CD8-positive, alpha-beta memory T cell (primary cell): Measurements from ENCODE around the gene AASDHPPT. TPM values are rescaled to one million over a fixed set of nuclear protein-coding genes. Genes with fewer than 3 reads are reported as not detected.

ENCODE experiments used
- CTCF ChIA-PET: fragments of 350-600 bp; sonication (Branson Sonifier 250); formaldehyde crosslinking; loops from one replicate; lab custom pipeline; 2021; ENCODE audit warnings: antibody characterized with exemption; lab: Charles Lee
- POLR2A ChIA-PET: fragments of 350-600 bp; sonication (Branson Sonifier 250); formaldehyde crosslinking; loops from one replicate; lab custom pipeline; 2021; ENCODE audit warnings: antibody characterized with exemption; lab: Charles Lee
- DNase-seq, 5 donors: peaks; one replicate each; pipeline versions ENCODE4 v3.0.0 to v3.0.0-alpha.2; 2020 to 2022; ENCODE audit warnings: mixed read lengths in 1 of 5
- H3K27ac ChIP-seq: one replicate; pipeline ENCODE4 v1.7.0; 2013; ENCODE audit warnings: low read depth, mild to moderate bottlenecking, low read length, moderate library complexity
- H3K27me3 ChIP-seq: 2 replicates; pipeline ENCODE4 v1.7.0; 2013; ENCODE audit warnings: low read length, mild to moderate bottlenecking; ENCODE audit not compliant: insufficient read depth, poor library complexity, severe bottlenecking
- H3K36me3 ChIP-seq: 2 replicates; pipeline ENCODE4 v1.7.0; 2013; ENCODE audit warnings: mild to moderate bottlenecking, low read length, moderate library complexity; ENCODE audit not compliant: insufficient read depth
- H3K4me1 ChIP-seq: 2 replicates; pipeline ENCODE4 v1.7.0; 2013; ENCODE audit warnings: mild to moderate bottlenecking, low read length, moderate library complexity; ENCODE audit not compliant: insufficient read depth
- H3K4me3 ChIP-seq: 2 replicates; pipeline ENCODE4 v1.7.0; 2013; ENCODE audit warnings: mild to moderate bottlenecking, low read length
- H3K9me3 ChIP-seq: 2 replicates; pipeline ENCODE4 v1.7.0; 2013; ENCODE audit warnings: mild to moderate bottlenecking, low read length
- H3K27ac Mint-ChIP-seq, 8 donors: one replicate each; pipeline ENCODE4 v1.8.0; 2020 to 2021; ENCODE audit warnings: mixed read lengths in 8 of 8, mild to moderate bottlenecking in 6 of 8, inconsistent platforms in 3 of 8, moderate library complexity in 3 of 8
- H3K27me3 Mint-ChIP-seq, 2 donors: one replicate each; pipeline ENCODE4 v1.8.0; 2020 to 2021; ENCODE audit warnings: mixed read lengths in 2 of 2, mild to moderate bottlenecking in 1 of 2, moderate library complexity in 1 of 2
- H3K36me3 Mint-ChIP-seq, 3 donors: one replicate each; pipeline ENCODE4 v1.8.0; 2020 to 2021; ENCODE audit warnings: mixed read lengths in 3 of 3, inconsistent platforms in 1 of 3, mild to moderate bottlenecking in 1 of 3
- H3K4me1 Mint-ChIP-seq, 3 donors: one replicate each; pipeline ENCODE4 v1.8.0; 2020 to 2021; ENCODE audit warnings: mixed read lengths in 3 of 3, inconsistent platforms in 1 of 3, mild to moderate bottlenecking in 1 of 3
- H3K4me3 Mint-ChIP-seq, 7 donors: one replicate each; pipeline ENCODE4 v1.8.0; 2020 to 2021; ENCODE audit warnings: mixed read lengths in 7 of 7, mild to moderate bottlenecking in 6 of 7, moderate library complexity in 4 of 7, inconsistent platforms in 2 of 7
- H3K9me3 Mint-ChIP-seq, 5 donors: one replicate each; pipeline ENCODE4 v1.8.0; 2020 to 2022; ENCODE audit warnings: mixed read lengths in 5 of 5, mild to moderate bottlenecking in 3 of 5, moderate library complexity in 2 of 5, inconsistent platforms in 1 of 5
- polyA plus RNA-seq: library from polyadenylated mRNA; unstranded; fragments of 300-500 nt; fragmentation: Illumina TruSeq; gene quantifications from one replicate; pipeline ENCODE4 v1.2.3, GENCODE V29; 2021
- total RNA-seq, 2 experiments: library from RNA; stranded (reverse); gene quantifications; one replicate each; pipeline ENCODE4 v1.2.3, GENCODE V29; 2021

Gene AASDHPPT
- total and polyA plus RNA-seq, 3 experiments from 2014 or later: 46.3 to 56.2 (median 51.8) TPM

DNA sequence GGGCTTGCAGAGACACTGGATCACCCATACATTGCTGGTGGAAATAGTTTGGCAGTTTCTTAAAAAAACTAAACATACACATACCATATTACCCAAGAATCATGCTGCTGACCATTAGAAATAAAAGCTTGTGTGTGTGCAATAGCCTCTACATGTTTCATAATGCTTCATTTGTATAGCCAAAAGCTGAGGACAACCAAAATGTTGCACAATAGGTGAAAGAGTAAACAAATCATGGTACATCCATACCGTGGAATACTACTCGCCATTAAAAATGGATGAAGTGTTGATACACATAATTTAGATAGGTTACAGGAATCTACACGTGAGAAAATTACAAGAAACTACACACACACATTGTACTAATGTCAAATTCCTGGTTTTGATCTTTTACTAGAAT is 6.9 kb upstream of the AASDHPPT start:
- peaks cover 3% of the 10 kb centered on the region for H3K36me3 ChIP-seq
- Mint-ChIP-seq H3K27ac (no peak overlapping the region), H3K36me3 (peaks cover 7 to 23% (median 10%) of the 10 kb centered on the region in 3 donors), H3K4me1 (peaks cover 30 to 46% (median 35%) of the 10 kb centered on the region in 3 donors), H3K9me3 (no peaks in the 10 kb centered on the region), H3K27me3 (peaks cover 0 to 1% of the 10 kb centered on the region in 2 donors), H3K4me3 (no peak overlapping the region)
- ChIA-PET POLR2A (no interaction called here), CTCF (no interaction called here)
- H3K27ac ChIP-seq: no peak overlapping the region
- no peak for DNase-seq
- no peaks in the 10 kb centered on the region for H3K9me3 ChIP-seq
- no peaks in the 10 kb centered on the region for H3K4me1 ChIP-seq
- no peak overlapping the region for H3K4me3 ChIP-seq
- no peaks in the 10 kb centered on the region for H3K27me3 ChIP-seq

DNA sequence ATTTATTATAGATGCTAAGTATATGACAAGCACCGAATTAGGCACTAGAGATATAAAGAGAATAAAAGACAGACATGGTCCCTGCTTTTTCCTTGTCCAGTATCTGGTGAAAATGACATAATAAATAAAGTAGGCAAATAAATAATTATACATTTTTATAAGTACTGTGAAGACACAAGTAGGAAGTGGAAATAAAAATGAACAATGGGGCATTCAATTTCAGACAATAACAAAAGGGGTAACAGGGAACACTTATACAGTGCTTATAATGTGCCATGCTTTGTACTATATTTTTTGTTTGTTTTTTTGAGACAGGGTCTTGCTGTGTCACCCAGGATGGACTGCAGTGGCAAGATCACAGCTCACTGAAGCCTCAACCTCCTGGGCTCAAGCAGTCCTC is 4.7 kb upstream of the AASDHPPT start:
- Mint-ChIP-seq H3K4me1 (peaks cover 40 to 52% (median 43%) of the 10 kb centered on the region in 3 donors), H3K4me3 (no peak overlapping the region), H3K9me3 (no peaks in the 10 kb centered on the region), H3K27me3 (peaks cover 0 to 1% of the 10 kb centered on the region in 2 donors), H3K36me3 (peaks cover 4 to 31% (median 5%) of the 10 kb centered on the region in 3 donors), H3K27ac (no peak overlapping the region)
- no peak overlapping the region for H3K4me3 ChIP-seq
- no peaks in the 10 kb centered on the region for H3K9me3 ChIP-seq
- H3K36me3 ChIP-seq: peaks cover 3% of the 10 kb centered on the region
- H3K27me3 ChIP-seq: no peaks in the 10 kb centered on the region
- POLR2A ChIA-PET: no interaction called here
- DNase-seq: no peak
- CTCF ChIA-PET: no interaction called here
- peaks cover 7% of the 10 kb centered on the region for H3K4me1 ChIP-seq
- H3K27ac ChIP-seq: no peak overlapping the region

DNA sequence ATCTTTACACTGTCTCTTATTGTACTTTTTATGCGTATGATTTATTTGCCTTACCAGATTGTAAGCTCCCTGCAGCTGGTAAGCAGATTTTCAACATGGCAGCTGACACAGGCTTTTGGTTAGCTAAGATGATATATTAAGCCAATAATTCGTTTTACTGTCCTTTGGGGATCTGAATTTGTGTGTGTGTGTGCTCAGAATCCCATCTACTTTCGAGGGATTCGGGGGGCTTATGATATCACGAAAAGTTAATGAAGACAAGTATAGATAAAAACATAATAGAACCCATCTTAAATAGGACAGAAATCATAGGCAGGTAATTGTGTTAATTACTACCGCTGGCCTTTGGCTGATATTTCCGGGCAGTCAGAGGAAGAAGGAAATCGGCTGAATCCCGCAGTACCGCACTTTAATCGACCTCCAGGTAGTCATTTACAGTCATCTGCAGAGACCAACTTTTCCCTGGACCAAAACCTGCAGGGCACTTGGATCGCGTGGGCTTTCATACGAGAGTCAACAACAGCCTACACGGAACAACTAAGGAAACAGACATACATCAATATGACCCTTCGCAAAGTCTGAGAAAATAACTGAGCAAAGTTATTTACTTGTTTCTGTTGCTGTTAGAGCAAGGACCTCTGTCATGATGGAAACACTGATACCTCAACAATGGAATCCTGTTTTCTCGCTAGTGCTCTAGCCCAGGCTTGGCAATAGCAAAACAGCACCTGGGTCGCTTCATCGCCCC is 1.1 kb upstream of the AASDHPPT start:
- Histone ChIP-seq H3K4me1 (peaks cover 39% of the 10 kb centered on the region), H3K9me3 (no peaks in the 10 kb centered on the region), H3K27me3 (no peaks in the 10 kb centered on the region), H3K36me3 (peaks cover 13% of the 10 kb centered on the region), H3K4me3 (peak overlapping the region; percentile 89), H3K27ac (peak overlapping the region; percentile 94)
- H3K27ac Mint-ChIP-seq: peak overlapping the region; percentile 92 to 99 (median 99)
- H3K4me3 Mint-ChIP-seq: peak overlapping the region; percentile 94 to 100 (median 99)
- H3K9me3 Mint-ChIP-seq: no peaks in the 10 kb centered on the region
- H3K4me1 Mint-ChIP-seq: peaks cover 63 to 70% (median 67%) of the 10 kb centered on the region in 3 donors
- CTCF ChIA-PET: interaction anchor here (1.2 to 1.6 kb wide), 3 partner anchors 11 to 54 kb away, joined by 4 to 6 read pairs (median 4); partner anchors contain the start of gene MSANTD4
- no peaks in the 10 kb centered on the region for H3K27me3 Mint-ChIP-seq
- DNase-seq: peak in 2 of 5 donors; percentile 1
- H3K36me3 Mint-ChIP-seq: peaks cover 0 to 42% (median 6%) of the 10 kb centered on the region in 3 donors
- POLR2A ChIA-PET: interaction anchor here (0.5 kb wide), 1 partner anchor 19 kb away, joined by 3 read pairs; no protein-coding TSS in a partner anchor

DNA sequence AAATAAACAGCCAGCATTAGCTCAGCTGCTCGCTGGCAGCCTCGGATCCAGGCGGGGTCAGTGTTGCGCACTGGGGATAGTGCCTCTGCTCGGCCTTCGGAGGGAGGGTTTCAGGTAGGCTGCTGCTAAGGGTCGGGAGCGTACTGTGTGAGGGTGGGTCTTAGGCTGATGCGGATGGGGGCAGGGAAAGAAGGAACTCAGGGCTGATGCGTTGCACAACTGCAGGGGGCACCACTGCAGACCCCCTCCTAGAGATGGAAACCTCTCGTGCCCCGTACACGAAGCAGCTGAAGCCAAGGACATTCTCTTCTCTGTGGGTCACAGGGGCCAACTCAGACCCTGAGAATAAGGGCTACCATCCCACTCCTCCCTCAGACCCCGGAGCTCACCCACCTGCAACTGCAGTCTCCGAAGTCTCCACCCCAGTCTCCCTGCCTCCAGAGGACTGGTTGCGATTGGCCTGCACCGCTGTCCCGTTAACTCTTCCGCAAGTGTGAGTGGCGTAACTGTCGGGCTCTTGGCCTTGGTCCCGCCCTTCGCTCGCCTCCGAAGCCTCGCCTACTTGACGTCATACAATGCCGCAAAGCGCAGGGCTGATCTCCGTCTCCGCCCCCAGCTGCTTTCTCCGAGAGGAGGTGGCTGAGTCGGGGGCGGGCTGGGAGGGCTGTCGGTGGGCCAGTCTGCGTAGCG is 398 bp upstream of the AASDHPPT start, which contains the start of gene KBTBD3:
TSS of gene KBTBD3 (minus strand) at position 429 of the 690 bp plus-strand sequence. CDS start 18,250 bp downstream, outside the sequence.
- no peaks in the 10 kb centered on the region for H3K9me3 ChIP-seq
- Mint-ChIP-seq H3K36me3 (peaks cover 0 to 48% (median 8%) of the 10 kb centered on the region in 3 donors), H3K9me3 (no peaks in the 10 kb centered on the region), H3K27me3 (no peaks in the 10 kb centered on the region), H3K27ac (peak within 1 kb of the TSS; percentile 92 to 99 (median 99)), H3K4me3 (peak within 1 kb of the TSS; percentile 94 to 100 (median 99)), H3K4me1 (peaks cover 67 to 77% (median 74%) of the 10 kb centered on the region in 3 donors)
- H3K27me3 ChIP-seq: no peaks in the 10 kb centered on the region
- ChIA-PET POLR2A (interaction anchor here (0.5 to 1.3 kb wide), 3 partner anchors 20 to 1859 kb away, joined by 3 to 5 read pairs (median 4); no protein-coding TSS in a partner anchor), CTCF (interaction anchor here (1.2 to 1.6 kb wide), 3 partner anchors 10 to 54 kb away, joined by 4 to 6 read pairs (median 4); partner anchors contain the start of gene MSANTD4)
- DNase-seq: peak; percentile 96 to 99 (median 98)
- H3K4me1 ChIP-seq: peaks cover 42% of the 10 kb centered on the region
- H3K27ac ChIP-seq: peak within 1 kb of the TSS; percentile 94
- H3K36me3 ChIP-seq: peaks cover 13% of the 10 kb centered on the region
- peak within 1 kb of the TSS; percentile 89 for H3K4me3 ChIP-seq

DNA sequence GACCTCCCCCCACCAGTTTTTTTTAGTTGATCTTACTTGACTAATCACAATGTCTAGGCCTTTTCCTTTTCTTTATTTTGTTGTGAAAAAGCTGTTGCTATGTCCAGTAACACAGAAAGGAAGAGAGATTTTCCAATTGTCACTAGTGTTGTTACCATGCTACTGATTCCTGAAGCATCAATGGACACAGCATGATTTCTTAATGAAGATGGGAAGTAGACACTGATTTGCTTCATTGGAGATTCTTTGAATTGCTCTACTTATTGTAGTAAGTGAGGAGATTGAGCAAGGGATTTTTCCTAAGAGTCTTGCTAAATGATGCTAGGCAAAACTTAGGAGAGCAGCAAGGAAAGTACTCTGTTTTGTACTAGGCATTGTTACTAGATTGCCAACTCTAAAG is 4.6 kb downstream of the AASDHPPT start:
- no peaks in the 10 kb centered on the region for H3K27me3 Mint-ChIP-seq
- no peaks in the 10 kb centered on the region for H3K9me3 ChIP-seq
- no peaks in the 10 kb centered on the region for H3K27me3 ChIP-seq
- peak overlapping the region in 2 of 8 donors; percentile 14 for H3K27ac Mint-ChIP-seq
- no peak for DNase-seq
- POLR2A ChIA-PET: no interaction called here
- no peak overlapping the region for H3K4me3 ChIP-seq
- H3K36me3 ChIP-seq: peaks cover 11% of the 10 kb centered on the region
- peaks cover 46% of the 10 kb centered on the region for H3K4me1 ChIP-seq
- no peak overlapping the region for H3K27ac ChIP-seq
- peak overlapping the region in 3 of 7 donors; percentile 1 to 10 (median 4) for H3K4me3 Mint-ChIP-seq
- peaks cover 67 to 87% (median 85%) of the 10 kb centered on the region in 3 donors for H3K4me1 Mint-ChIP-seq
- peaks cover 0 to 68% (median 15%) of the 10 kb centered on the region in 3 donors for H3K36me3 Mint-ChIP-seq
- CTCF ChIA-PET: no interaction called here
- H3K9me3 Mint-ChIP-seq: no peaks in the 10 kb centered on the region

DNA sequence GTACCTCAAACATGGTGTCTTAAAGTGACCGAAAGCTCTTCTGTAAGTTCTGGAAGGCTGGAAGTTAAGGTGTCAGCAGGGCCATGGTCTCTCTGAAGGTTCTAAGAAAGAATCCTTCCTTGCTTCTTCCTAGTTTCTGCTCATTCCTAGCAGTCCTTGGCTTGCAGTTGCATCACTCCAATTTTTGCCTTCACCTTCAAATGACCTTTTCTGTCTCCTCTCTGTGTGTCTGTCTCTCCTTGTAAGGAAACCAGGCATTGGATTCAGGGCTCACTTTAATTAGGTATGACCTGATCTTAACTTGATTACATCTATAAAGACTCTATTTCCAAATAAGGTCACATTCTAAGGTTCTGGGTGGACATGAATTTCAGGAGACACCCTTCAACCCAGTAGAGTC is 8.7 kb downstream of the AASDHPPT start:
- CTCF ChIA-PET: no interaction called here
- peak overlapping the region in 7 of 8 donors; percentile 1 to 67 (median 16) for H3K27ac Mint-ChIP-seq

DNA sequence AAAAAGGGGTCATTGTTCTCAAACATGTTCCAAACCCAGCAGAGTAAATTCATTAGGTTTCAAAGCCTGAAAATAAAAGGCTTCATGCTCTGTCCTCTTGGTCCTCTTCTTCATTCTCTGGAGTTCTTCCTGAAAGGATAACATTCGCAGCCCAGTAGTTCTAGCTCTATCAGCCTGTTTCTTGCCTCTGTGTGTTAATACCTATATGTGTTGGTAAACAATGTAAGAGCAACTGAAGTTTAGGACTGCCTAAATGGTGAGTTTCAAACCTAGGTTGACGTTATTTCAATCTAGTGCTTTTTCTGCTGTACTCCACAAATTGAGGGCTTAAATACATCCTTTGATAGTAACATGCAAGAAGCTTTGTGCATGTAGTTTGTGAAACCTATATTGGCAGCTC is 9.4 kb downstream of the AASDHPPT start:
- peaks cover 54 to 89% (median 84%) of the 10 kb centered on the region in 3 donors for H3K4me1 Mint-ChIP-seq
- no peak overlapping the region for H3K27ac ChIP-seq

More for the DNA sequence above, 8.7 kb downstream of the AASDHPPT start:
- POLR2A ChIA-PET: no interaction called here
- DNase-seq: no peak
- Mint-ChIP-seq H3K27me3 (no peaks in the 10 kb centered on the region), H3K4me3 (peak overlapping the region in 1 of 7 donors; percentile 22), H3K4me1 (peaks cover 57 to 89% (median 84%) of the 10 kb centered on the region in 3 donors), H3K36me3 (peaks cover 0 to 63% (median 14%) of the 10 kb centered on the region in 3 donors), H3K9me3 (no peaks in the 10 kb centered on the region)
- H3K27me3 ChIP-seq: no peaks in the 10 kb centered on the region
- H3K27ac ChIP-seq: no peak overlapping the region
- H3K36me3 ChIP-seq: peaks cover 3% of the 10 kb centered on the region
- no peaks in the 10 kb centered on the region for H3K9me3 ChIP-seq
- H3K4me1 ChIP-seq: peaks cover 32% of the 10 kb centered on the region
- no peak overlapping the region for H3K4me3 ChIP-seq

More for the DNA sequence above, 9.4 kb downstream of the AASDHPPT start:
- ChIA-PET CTCF (interaction anchor here (0.8 kb wide), 1 partner anchor 10 kb away, joined by 4 read pairs; the partner anchor contains the start of genes AASDHPPT and KBTBD3), POLR2A (no interaction called here)
- H3K4me3 Mint-ChIP-seq: peak overlapping the region in 1 of 7 donors; percentile 27
- H3K9me3 Mint-ChIP-seq: no peaks in the 10 kb centered on the region
- no peaks in the 10 kb centered on the region for H3K27me3 ChIP-seq
- no peaks in the 10 kb centered on the region for H3K9me3 ChIP-seq
- peaks cover 27% of the 10 kb centered on the region for H3K4me1 ChIP-seq
- peaks cover 8% of the 10 kb centered on the region for H3K36me3 ChIP-seq
- H3K27ac Mint-ChIP-seq: peak overlapping the region in 6 of 8 donors; percentile 2 to 67 (median 14)
- no peak for DNase-seq
- no peaks in the 10 kb centered on the region for H3K27me3 Mint-ChIP-seq
- no peak overlapping the region for H3K4me3 ChIP-seq
- H3K36me3 Mint-ChIP-seq: peaks cover 0 to 64% (median 18%) of the 10 kb centered on the region in 3 donors
